Endothelial cell of umbilical vein (primary cell): Measurements from ENCODE around the gene FTO. TPM values are rescaled to one million over a fixed set of nuclear protein-coding genes. Genes with fewer than 3 reads are reported as not detected.

Experiments
- BruUV-seq: library from RNA; stranded (reverse); fragments of 400-500 nt; replicated peaks from 2 replicates; lab custom pipeline; 2021; lab: Mats Ljungman, UMichigan
- CTCF ChIA-PET: fragments of 300-600, 350-600 bp; sonication (Branson Sonifier 250); formaldehyde crosslinking; loops from one replicate; lab custom pipeline; 2021; ENCODE audit warnings: antibody characterized with exemption, inconsistent platforms; lab: Charles Lee
- POLR2A ChIA-PET: fragments of 300-600, 350-600 bp; sonication (Branson Sonifier 250); formaldehyde crosslinking; loops from one replicate; lab custom pipeline; 2021; ENCODE audit warnings: antibody characterized with exemption, inconsistent platforms; lab: Charles Lee
- DNase-seq: peaks from one replicate; pipeline ENCODE4 v3.0.0-alpha.2; 2011; ENCODE audit warnings: low read depth, low spot score
- FAIRE-seq: peaks from 2 replicates; lab custom pipeline; 2011; peaks lifted over from hg19 to GRCh38; lab: Jason Lieb, UNC
- H2AFZ ChIP-seq: 2 replicates; pipeline ENCODE4 v1.6.0; 2012; ENCODE audit warnings: low read depth, low read length, control low read depth, inconsistent platforms
- H3K27ac ChIP-seq: 2 replicates; pipeline ENCODE4 v1.5.1; 2011; ENCODE audit warnings: low read depth, mild to moderate bottlenecking, control low read depth, low read length, moderate library complexity; ENCODE audit not compliant: insufficient read depth
- H3K27me3 ChIP-seq, 2 experiments: 2 replicates each; pipeline versions ENCODE4 v1.6.0 to v1.6.1; 2011; ENCODE audit warnings: low read length in 2 of 2, mixed read lengths in 1 of 2; ENCODE audit not compliant: control insufficient read depth in 2 of 2, insufficient read depth in 2 of 2
- H3K36me3 ChIP-seq, 2 experiments: 2 replicates in 1 of 2; 3 replicates in 1 of 2; pipeline ENCODE4 v1.5.1; 2011; ENCODE audit warnings: low read length in 2 of 2, mild to moderate bottlenecking in 1 of 2, moderate library complexity in 1 of 2; ENCODE audit not compliant: control insufficient read depth in 2 of 2, insufficient read depth in 2 of 2; ENCODE audit errors: extremely low read depth in 1 of 2
- H3K4me1 ChIP-seq: 3 replicates; pipeline ENCODE4 v1.5.1; 2011; ENCODE audit warnings: mild to moderate bottlenecking, low read length; ENCODE audit not compliant: control insufficient read depth, insufficient read depth; ENCODE audit errors: extremely low read depth
- H3K4me2 ChIP-seq: 2 replicates; pipeline ENCODE4 v1.6.1; 2011; ENCODE audit warnings: low read length, control low read depth, mixed read lengths; ENCODE audit not compliant: insufficient read depth
- H3K4me3 ChIP-seq, 3 experiments: fragments of 200-600 bp in 1 of 3; sonication (generic), shearing (Covaris generic) in 1 of 3; replicated peaks in 1 of 3; 2 replicates each; pipeline ENCODE4 v1.5.1; 2011 to 2016; ENCODE audit warnings: control low read depth in 3 of 3, low read length in 3 of 3, mild to moderate bottlenecking in 2 of 3, inconsistent platforms in 1 of 3, low read depth in 1 of 3, moderate library complexity in 1 of 3; ENCODE audit not compliant: insufficient read depth in 1 of 3
- H3K79me2 ChIP-seq: 2 replicates; pipeline ENCODE4 v1.6.0; 2012; ENCODE audit warnings: low read length, inconsistent platforms; ENCODE audit not compliant: control insufficient read depth, insufficient read depth
- H3K9ac ChIP-seq: replicated peaks from 2 replicates; pipeline ENCODE3; 2011; ENCODE audit warnings: low read length, control low read depth; ENCODE audit not compliant: insufficient read depth; ENCODE audit errors: extremely low read depth
- H3K9me1 ChIP-seq: replicated peaks from 3 replicates; pipeline ENCODE4 v1.6.0; 2011; ENCODE audit warnings: mild to moderate bottlenecking, low read length; ENCODE audit not compliant: control insufficient read depth, insufficient read depth; ENCODE audit errors: extremely low read depth
- H3K9me3 ChIP-seq: replicated peaks from 2 replicates; pipeline ENCODE4 v1.5.1; 2012; ENCODE audit warnings: low read length, inconsistent platforms; ENCODE audit not compliant: control insufficient read depth, insufficient read depth
- H4K20me1 ChIP-seq: replicated peaks from 2 replicates; pipeline ENCODE3; 2011; ENCODE audit warnings: mild to moderate bottlenecking, low read length; ENCODE audit not compliant: control insufficient read depth, insufficient read depth; ENCODE audit errors: extremely low read depth
- EZH2 ChIP-seq: IDR thresholded peaks from 2 replicates; pipeline ENCODE4 v1.6.1; 2012; ENCODE audit warnings: borderline replicate concordance, low read depth, mild to moderate bottlenecking, moderate library complexity, low read length, inconsistent platforms; ENCODE audit not compliant: severe bottlenecking
- FOS ChIP-seq: IDR thresholded peaks from 2 replicates; pipeline ENCODE4 v1.6.1; 2011; ENCODE audit warnings: mild to moderate bottlenecking, low read length, moderate library complexity, borderline replicate concordance; ENCODE audit not compliant: insufficient read depth
- GATA2 ChIP-seq: IDR thresholded peaks from 2 replicates; pipeline ENCODE4 v1.7.0; 2011; ENCODE audit warnings: low read depth, mild to moderate bottlenecking, moderate library complexity, mixed read lengths, low read length; ENCODE audit not compliant: insufficient read length, insufficient read depth
- JUN ChIP-seq: IDR thresholded peaks from 2 replicates; pipeline ENCODE4 v1.6.1; 2011; ENCODE audit warnings: borderline replicate concordance, low read depth; ENCODE audit not compliant: insufficient read length, insufficient read depth
- MAX ChIP-seq: IDR thresholded peaks from 2 replicates; pipeline ENCODE4 v1.6.1; 2011; ENCODE audit not compliant: insufficient read depth, insufficient read length
- MYC ChIP-seq: IDR thresholded peaks from one replicate; pipeline ENCODE4 v1.6.1; 2011; ENCODE audit warnings: mild to moderate bottlenecking, low read depth, low read length
- POLR2A ChIP-seq: IDR thresholded peaks from 2 replicates; pipeline ENCODE4 v1.6.1; 2012; ENCODE audit warnings: low read depth, mild to moderate bottlenecking, control low read depth, low read length
- POLR2AphosphoS5 ChIP-seq: IDR thresholded peaks from 2 replicates; pipeline ENCODE4 v1.6.1; 2012; ENCODE audit warnings: low read depth, mild to moderate bottlenecking, control low read depth, low read length, moderate library complexity; ENCODE audit not compliant: insufficient read depth
- dilution Hi-C: fragments of 300-500 bp; cut with MboI; formaldehyde crosslinking; loops from one replicate; pipeline ENCODE4 v1.15.0; 2019; ENCODE audit warnings: low sequenced_read_pairs; ENCODE audit not compliant: extremely low pct_ligation_motif_present
- intact Hi-C: fragments of 100-400 bp; cut with micrococcal nuclease; formaldehyde crosslinking; loops from one replicate; pipeline ENCODE4 v1.10.0; 2022
- polyA plus RNA-seq, 4 experiments: library from polyadenylated mRNA; depleted of rRNA in 3 of 4; stranded (reverse) in 3 of 4; unstranded in 1 of 4; fragments of >200 nt; gene quantifications; 2 replicates each; pipeline versions ENCODE4 v1.2.1 to v1.2.3, GENCODE V29; 2011 to 2012; ENCODE audit warnings: missing spikeins in 1 of 4
- total RNA-seq: library from RNA; stranded (reverse); gene quantifications from 2 replicates; pipeline ENCODE4 v1.2.3, GENCODE V29; 2021
- TF ChIP-seq, protein P1 (sequence below), 2 donors: IDR thresholded peaks; 1 replicate in 1 of 2; 2 replicates in 1 of 2; pipeline ENCODE4 v1.5.1; 2011; ENCODE audit warnings: low read length in 2 of 2, mild to moderate bottlenecking in 2 of 2, moderate library complexity in 2 of 2, control low read depth in 1 of 2, inconsistent platforms in 1 of 2, low read depth in 1 of 2; ENCODE audit not compliant: insufficient read depth in 1 of 2; ENCODE audit errors: extremely low read depth in 1 of 2

The FTO gene
- total and polyA plus RNA-seq, 2 donors (not counting 3 experiments of a cell fraction or from before 2014, with no cell fraction given): 48.6 to 87.1 TPM

GRCh38 chr16:53686710-53687109 lies 17.2 kb upstream of the FTO start:
- CTCF ChIA-PET: no interaction called here
- FAIRE-seq (no peak), DNase-seq (no peak)
- no peaks in the 10 kb centered on the region for H3K9me1 ChIP-seq
- no peak overlapping the region for H3K27ac ChIP-seq
- POLR2A ChIA-PET: no interaction called here
- no peak for TF ChIP-seq FOS
- TF ChIP-seq JUN: no peak
- TF ChIP-seq GATA2: no peak
- no peak for TF ChIP-seq POLR2A
- no peak for TF ChIP-seq MAX
- no peak for TF ChIP-seq MYC
- no peak for TF ChIP-seq EZH2
- TF ChIP-seq, protein P1, sequence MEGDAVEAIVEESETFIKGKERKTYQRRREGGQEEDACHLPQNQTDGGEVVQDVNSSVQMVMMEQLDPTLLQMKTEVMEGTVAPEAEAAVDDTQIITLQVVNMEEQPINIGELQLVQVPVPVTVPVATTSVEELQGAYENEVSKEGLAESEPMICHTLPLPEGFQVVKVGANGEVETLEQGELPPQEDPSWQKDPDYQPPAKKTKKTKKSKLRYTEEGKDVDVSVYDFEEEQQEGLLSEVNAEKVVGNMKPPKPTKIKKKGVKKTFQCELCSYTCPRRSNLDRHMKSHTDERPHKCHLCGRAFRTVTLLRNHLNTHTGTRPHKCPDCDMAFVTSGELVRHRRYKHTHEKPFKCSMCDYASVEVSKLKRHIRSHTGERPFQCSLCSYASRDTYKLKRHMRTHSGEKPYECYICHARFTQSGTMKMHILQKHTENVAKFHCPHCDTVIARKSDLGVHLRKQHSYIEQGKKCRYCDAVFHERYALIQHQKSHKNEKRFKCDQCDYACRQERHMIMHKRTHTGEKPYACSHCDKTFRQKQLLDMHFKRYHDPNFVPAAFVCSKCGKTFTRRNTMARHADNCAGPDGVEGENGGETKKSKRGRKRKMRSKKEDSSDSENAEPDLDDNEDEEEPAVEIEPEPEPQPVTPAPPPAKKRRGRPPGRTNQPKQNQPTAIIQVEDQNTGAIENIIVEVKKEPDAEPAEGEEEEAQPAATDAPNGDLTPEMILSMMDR (IDR thresholded peaks at IDR 0.05; ENCODE audit: extremely low read depth in 1 of 2, insufficient read depth in 1 of 2, low read depth in 1 of 2, low read length in 2 of 2): no peak
- TF ChIP-seq POLR2AphosphoS5: no peak
- H3K4me2 ChIP-seq: no peak overlapping the region
- no peaks in the 10 kb centered on the region for H3K9me3 ChIP-seq
- H2AFZ ChIP-seq: no peak overlapping the region
- H3K36me3 ChIP-seq: no peaks in the 10 kb centered on the region
- no peaks in the 10 kb centered on the region for H3K4me1 ChIP-seq
- no peaks in the 10 kb centered on the region for H3K79me2 ChIP-seq
- H3K4me3 ChIP-seq: no peak overlapping the region
- no peaks in the 10 kb centered on the region for H3K27me3 ChIP-seq
- intact Hi-C loops (no loop called here), dilution Hi-C loops (no loop called here)
- H3K9ac ChIP-seq: no peak overlapping the region
- H4K20me1 ChIP-seq: no peaks in the 10 kb centered on the region
- no TSS peak for BruUV-seq
